ENCODE data around the gene CDH4. TPM values are rescaled to one million over a fixed set of nuclear protein-coding genes. Genes with fewer than 3 reads are reported as not detected.

The CDH4 gene
- total RNA-seq, 2 experiments from 2014 or later: 0.11 to 0.18 TPM

DNA sequence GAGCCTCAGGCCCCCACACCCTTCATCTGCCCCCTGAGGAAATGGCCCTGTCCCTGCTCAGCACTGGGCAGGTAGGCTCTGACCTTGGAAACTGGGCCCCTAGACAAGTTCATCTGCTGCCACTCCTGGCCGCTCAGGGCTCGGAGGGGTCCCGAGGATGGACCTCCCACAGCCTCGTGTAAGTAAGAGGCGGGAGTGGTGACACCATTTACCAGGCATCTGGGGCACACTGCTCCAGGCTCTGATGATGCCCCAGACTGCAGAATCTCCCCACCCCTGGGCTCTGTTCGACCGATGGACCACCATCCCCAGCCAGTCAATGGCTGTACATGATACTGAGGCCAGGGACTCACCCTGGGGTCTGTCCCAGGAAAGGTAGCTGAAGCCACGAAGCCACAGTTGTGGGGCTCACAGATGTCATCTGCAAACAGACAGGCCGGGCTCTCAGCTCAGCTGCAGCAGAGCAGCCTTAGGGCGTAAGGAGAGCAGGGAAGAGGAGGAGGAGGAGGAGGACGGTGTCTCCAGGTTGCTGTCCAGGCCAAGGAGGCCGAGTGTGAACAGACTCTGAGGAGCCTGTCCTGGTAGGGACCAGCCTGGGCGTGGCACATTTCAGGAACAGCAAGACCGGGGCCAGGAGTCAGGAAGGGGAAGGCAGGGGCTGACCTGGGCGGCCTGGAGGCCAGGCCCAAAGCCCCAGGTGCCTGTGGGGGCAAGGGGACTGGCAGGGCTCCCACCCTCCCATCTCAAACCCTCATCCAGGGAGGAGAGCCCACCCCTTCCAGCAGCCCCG, 513.2 kb downstream of the CDH4 start:
- DNase-seq: no peak
- CTCF ChIA-PET: no interaction called here

GRCh38 chr20:61765871-61766654, 514.0 kb downstream of the CDH4 start:
- Mint-ChIP-seq H3K4me1 (ENCODE audit: low read depth) (no peaks in the 10 kb centered on the region), H3K27me3 (no peaks in the 10 kb centered on the region), H3K4me3 (no peak overlapping the region), H3K9me3 (no peaks in the 10 kb centered on the region), H3K36me3 (ENCODE audit: low read depth) (no peaks in the 10 kb centered on the region), H3K27ac (no peak overlapping the region)
- ChIA-PET CTCF (no interaction called here), POLR2A (no interaction called here)
- no peak for ATAC-seq
- TF ChIP-seq CTCF (IDR thresholded peaks at IDR 0.05): no peak
- intact Hi-C loops (cut with micrococcal nuclease): no loop called here
- DNase-seq: no peak

More for the DNA sequence above, 513.2 kb downstream of the CDH4 start:
- H3K4me3 Mint-ChIP-seq: no peak overlapping the region
- TF ChIP-seq CTCF (IDR thresholded peaks at IDR 0.05): no peak
- no peaks in the 10 kb centered on the region for H3K27me3 Mint-ChIP-seq
- POLR2A ChIA-PET: no interaction called here
- H3K27ac Mint-ChIP-seq: no peak overlapping the region
- no peaks in the 10 kb centered on the region for H3K36me3 Mint-ChIP-seq (ENCODE audit: low read depth)
- intact Hi-C loops (cut with micrococcal nuclease): no loop called here
- ATAC-seq: no peak
- H3K4me1 Mint-ChIP-seq (ENCODE audit: low read depth): no peaks in the 10 kb centered on the region
- H3K9me3 Mint-ChIP-seq: no peaks in the 10 kb centered on the region

DNA sequence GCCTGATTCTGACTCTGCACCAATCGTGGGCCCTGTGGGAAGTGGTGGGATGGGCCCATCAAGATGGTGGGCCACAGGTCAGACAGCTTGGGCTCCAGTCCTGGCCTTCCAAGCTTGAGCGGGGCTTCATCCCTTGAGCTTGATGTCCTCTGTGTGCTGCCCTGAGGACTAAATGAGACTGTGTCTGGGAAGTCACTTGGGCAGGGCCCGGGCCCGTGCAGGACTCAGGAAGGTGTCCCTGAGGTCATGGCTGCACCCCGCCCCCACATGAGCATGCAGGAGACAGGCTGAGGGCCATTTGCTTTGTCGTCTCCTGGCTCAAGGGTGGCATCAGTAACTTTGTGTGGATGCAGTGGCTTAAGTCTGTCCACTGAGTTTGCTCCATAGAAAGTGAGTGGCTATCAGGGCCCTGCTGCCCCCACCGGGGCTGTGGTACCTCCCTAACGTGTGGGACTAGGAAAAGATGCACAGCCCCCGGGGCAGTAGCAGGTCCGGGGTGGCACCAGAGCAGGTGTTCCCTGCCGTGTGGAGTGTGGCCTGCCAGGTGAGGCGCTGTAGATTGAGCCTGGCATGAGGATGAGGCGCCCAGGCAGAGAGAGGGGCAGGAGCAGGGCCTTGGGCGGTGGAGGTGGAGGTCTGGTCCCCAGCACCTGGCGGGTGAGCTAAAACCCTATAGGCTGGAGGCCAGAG, 515.0 kb downstream of the CDH4 start:
- CTCF ChIA-PET: no interaction called here
- no peaks in the 10 kb centered on the region for H3K27me3 Mint-ChIP-seq
- H3K27ac Mint-ChIP-seq: no peak overlapping the region
- no peaks in the 10 kb centered on the region for H3K9me3 Mint-ChIP-seq
- intact Hi-C loops (cut with micrococcal nuclease): no loop called here
- no peaks in the 10 kb centered on the region for H3K4me1 Mint-ChIP-seq (ENCODE audit: low read depth)
- no peak for TF ChIP-seq CTCF (IDR thresholded peaks at IDR 0.05)
- DNase-seq (no peak), ATAC-seq (no peak)
- POLR2A ChIA-PET: no interaction called here
- H3K36me3 Mint-ChIP-seq (ENCODE audit: low read depth): no peaks in the 10 kb centered on the region
- no peak overlapping the region for H3K4me3 Mint-ChIP-seq

GRCh38 chr20:61767761-61768494, 515.9 kb downstream of the CDH4 start:
- Mint-ChIP-seq H3K4me1 (ENCODE audit: low read depth) (no peaks in the 10 kb centered on the region), H3K4me3 (no peak overlapping the region), H3K27me3 (no peaks in the 10 kb centered on the region), H3K27ac (no peak overlapping the region), H3K9me3 (no peaks in the 10 kb centered on the region), H3K36me3 (ENCODE audit: low read depth) (no peaks in the 10 kb centered on the region)
- POLR2A ChIA-PET: no interaction called here
- DNase-seq (no peak), ATAC-seq (no peak)
- CTCF ChIA-PET: no interaction called here
- no peak for TF ChIP-seq CTCF (IDR thresholded peaks at IDR 0.05)
- intact Hi-C loops (cut with micrococcal nuclease): no loop called here
